Sigmoid colon (tissue), 7 donors: Measurements from ENCODE around the gene SCAMP2. TPM values are rescaled to one million over a fixed set of nuclear protein-coding genes. Genes with fewer than 3 reads are reported as not detected.

Source experiments
- DNase-seq: peaks from one replicate; pipeline ENCODE4 v3.0.0-alpha.2; 2019
- H3K27ac ChIP-seq, 4 donors: fragments of 200-600 bp; sonication (generic); one replicate each; pipeline ENCODE4 v1.5.1; 2016 to 2019; ENCODE audit warnings: mild to moderate bottlenecking in 1 of 4
- H3K27me3 ChIP-seq, 3 donors: fragments of 200-600 bp; sonication (generic); one replicate each; pipeline ENCODE4 v1.5.1; 2019; ENCODE audit warnings: mild to moderate bottlenecking in 1 of 3
- H3K36me3 ChIP-seq, 4 donors: fragments of 200-600 bp; sonication (generic); one replicate each; pipeline ENCODE4 v1.5.1; 2016 to 2019
- H3K4me1 ChIP-seq, 4 donors: fragments of 200-600 bp; sonication (generic); one replicate each; pipeline ENCODE4 v1.5.1; 2017 to 2019
- H3K4me3 ChIP-seq, 4 donors: fragments of 200-600 bp; sonication (generic); one replicate each; pipeline ENCODE4 v1.5.1; 2017 to 2019; ENCODE audit warnings: mild to moderate bottlenecking in 2 of 4, moderate library complexity in 1 of 4
- H3K9me3 ChIP-seq, 4 donors: fragments of 200-600 bp in 3 of 4; sonication (generic) in 3 of 4; one replicate each; pipeline versions ENCODE4 v1.5.1 to v1.6.1; 2013 to 2019
- CTCF ChIP-seq, 4 experiments: fragments of 450-650 bp in 3 of 4; fragments of 200-600 bp in 1 of 4; IDR thresholded peaks; one replicate each; pipeline ENCODE4 v1.5.1; 2016 to 2019; ENCODE audit warnings: antibody characterized with exemption in 4 of 4, mild to moderate bottlenecking in 3 of 4, moderate library complexity in 2 of 4
- EP300 ChIP-seq, 4 donors: sonication (generic); formaldehyde crosslinking; IDR thresholded peaks; one replicate each; pipeline ENCODE4 v1.6.1; 2017; ENCODE audit warnings: antibody characterized with exemption in 4 of 4
- POLR2A ChIP-seq, 2 donors: fragments of 450-650 bp; IDR thresholded peaks; one replicate each; pipeline ENCODE4 v1.6.1; 2016; ENCODE audit warnings: antibody characterized with exemption in 2 of 2, mild to moderate bottlenecking in 2 of 2, moderate library complexity in 2 of 2
- POLR2AphosphoS5 ChIP-seq, 4 donors: sonication (generic); formaldehyde crosslinking; IDR thresholded peaks; one replicate each; pipeline ENCODE4 v1.6.1; 2017; ENCODE audit warnings: antibody characterized with exemption in 4 of 4
- WGBS, 2 donors: extraction: QIAGEN DNeasy Blood & Tissue Kit; methylation state at CpG; one replicate each; pipeline ENCODE4 v1.1.7; 2013; 5-methylcytosine and 5-hydroxymethylcytosine counted together
- intact Hi-C: fragments of 100-400 bp; cut with DNase I; formaldehyde crosslinking; loops from one replicate; pipeline ENCODE4 v1.15.1; 2023
- polyA plus RNA-seq, 3 donors: library from polyadenylated mRNA; stranded (reverse); fragments of 200-250 nt; gene quantifications; one replicate each; pipeline ENCODE4 v1.2.3, GENCODE V29; 2013
- total RNA-seq, 4 donors: library from RNA; depleted of rRNA; stranded (reverse); fragments of >200 nt; gene quantifications; one replicate each; pipeline ENCODE4 v1.1.0, GENCODE V29; 2016
- donor health status: healthy with polysubstance abuse.
- donor health status: Bipolar disorder and iron deficiency.
- donor health status: healthy.

Gene SCAMP2
- total and polyA plus RNA-seq, 7 donors, result 27.8 to 131 (median 35.3) TPM

- TF ChIP-seq EP300 (IDR thresholded peaks at IDR 0.05), result no peak
- no peak for TF ChIP-seq CTCF (IDR thresholded peaks at IDR 0.05)
- TF ChIP-seq POLR2A (IDR thresholded peaks at IDR 0.05), result no peak
- no peak overlapping the region for H3K27ac ChIP-seq
- no peak overlapping the region for H3K4me3 ChIP-seq
- peaks cover 8 to 13% (median 11%) of the 10 kb centered on the region in 4 donors for H3K36me3 ChIP-seq
- H3K9me3 ChIP-seq, result no peaks in the 10 kb centered on the region
- no peaks in the 10 kb centered on the region for H3K27me3 ChIP-seq
- intact Hi-C loops, result no loop called here
- H3K4me1 ChIP-seq, result peaks cover 0 to 26% (median 12%) of the 10 kb centered on the region in 4 donors
- WGBS, 2 donors, result 56 to 58% methylated on average over 9 of the region's 9 CpGs
- no peak for DNase-seq
These were observed 15.3 kb downstream of the SCAMP2 start for GRCh38 chr15:74857671-74858368.

- intact Hi-C loops, result no loop called here
- no peaks in the 10 kb centered on the region for H3K27me3 ChIP-seq
- no peak for TF ChIP-seq EP300 (IDR thresholded peaks at IDR 0.05)
- TF ChIP-seq POLR2AphosphoS5 (IDR thresholded peaks at IDR 0.05), result no peak
- TF ChIP-seq POLR2A (IDR thresholded peaks at IDR 0.05), result no peak
- no peak for TF ChIP-seq CTCF (IDR thresholded peaks at IDR 0.05)
- H3K27ac ChIP-seq, result no peak overlapping the region
- no peak overlapping the region for H3K4me3 ChIP-seq
- no peak for DNase-seq
- H3K9me3 ChIP-seq, result no peaks in the 10 kb centered on the region
- WGBS, 2 donors, result 27 to 54% methylated on average over 5 of the region's 5 CpGs
- peaks cover 0 to 26% (median 12%) of the 10 kb centered on the region in 4 donors for H3K4me1 ChIP-seq
- H3K36me3 ChIP-seq, result peaks cover 10 to 19% (median 17%) of the 10 kb centered on the region in 4 donors
These were observed 16.0 kb downstream of the SCAMP2 start for GRCh38 chr15:74857082-74857655.

GRCh38 chr15:74856537-74856936 is 16.6 kb downstream of the SCAMP2 start:
- 92 to 99% methylated on average over 1 of the region's 1 CpG for WGBS, 2 donors
- Histone ChIP-seq H3K27ac (no peak overlapping the region), H3K9me3 (no peaks in the 10 kb centered on the region), H3K4me1 (peaks cover 0 to 26% (median 12%) of the 10 kb centered on the region in 4 donors), H3K27me3 (no peaks in the 10 kb centered on the region), H3K36me3 (peaks cover 16 to 26% (median 23%) of the 10 kb centered on the region in 4 donors), H3K4me3 (no peak overlapping the region)
- TF ChIP-seq EP300 (IDR thresholded peaks at IDR 0.05) (no peak), POLR2AphosphoS5 (IDR thresholded peaks at IDR 0.05) (no peak), POLR2A (IDR thresholded peaks at IDR 0.05) (no peak), CTCF (IDR thresholded peaks at IDR 0.05) (no peak)
- intact Hi-C loops, result no loop called here
- no peak for DNase-seq

- DNase-seq, result no peak
- Histone ChIP-seq H3K27ac (no peak overlapping the region), H3K36me3 (peaks cover 18 to 32% (median 30%) of the 10 kb centered on the region in 4 donors), H3K9me3 (no peaks in the 10 kb centered on the region), H3K4me1 (peaks cover 0 to 26% (median 12%) of the 10 kb centered on the region in 4 donors), H3K4me3 (no peak overlapping the region), H3K27me3 (no peaks in the 10 kb centered on the region)
- WGBS, 2 donors, result 93 to 96% methylated on average over 2 of the region's 2 CpGs
- no peak for TF ChIP-seq POLR2AphosphoS5 (IDR thresholded peaks at IDR 0.05)
- no peak for TF ChIP-seq POLR2A (IDR thresholded peaks at IDR 0.05)
- TF ChIP-seq EP300 (IDR thresholded peaks at IDR 0.05), result no peak
- no peak for TF ChIP-seq CTCF (IDR thresholded peaks at IDR 0.05)
- intact Hi-C loops, result no loop called here
These were observed 17.3 kb downstream of the SCAMP2 start for GRCh38 chr15:74855857-74856256.
